MM.1S (cell line): ENCODE data around the gene IGFL1.
"Not testable (repeated sequence)": the region's sequence is repeated elsewhere in the genome, so short reads cannot be mapped to it uniquely, and the experiment has no call there.

Experiments used
- DNase-seq: peaks from one replicate; pipeline ENCODE4 v3.0.0-alpha.2; 2015
- H2AFZ ChIP-seq: fragments of 300-600 bp; sonication (generic); 2 replicates; pipeline ENCODE4 v1.6.0; 2016; ENCODE audit warnings: antibody characterized with exemption, low read length
- H3F3A ChIP-seq: fragments of 300-600 bp; sonication (generic); 2 replicates; pipeline ENCODE4 v1.6.1; 2016; ENCODE audit warnings: mild to moderate bottlenecking, antibody characterized with exemption, low read length, moderate library complexity, mixed read lengths; ENCODE audit not compliant: insufficient read depth
- H3K27ac ChIP-seq: fragments of 300-600 bp; sonication (generic); 2 replicates; pipeline ENCODE4 v1.5.1; 2016; ENCODE audit warnings: mild to moderate bottlenecking, low read length
- H3K27me3 ChIP-seq: fragments of 300-600 bp; sonication (generic); replicated peaks from 2 replicates; pipeline ENCODE4 v1.6.0; 2016; ENCODE audit warnings: low read length; ENCODE audit not compliant: insufficient read depth
- H3K36me3 ChIP-seq: fragments of 300-600 bp; sonication (generic); replicated peaks from 2 replicates; pipeline ENCODE4 v1.6.1; 2016; ENCODE audit warnings: mild to moderate bottlenecking, low read length, mixed read lengths; ENCODE audit not compliant: insufficient read depth
- H3K4me1 ChIP-seq: fragments of 300-600 bp; sonication (generic); 2 replicates; pipeline ENCODE4 v1.6.1; 2016; ENCODE audit warnings: low read length, mixed read lengths
- H3K4me2 ChIP-seq: fragments of 300-600 bp; sonication (generic); 2 replicates; pipeline ENCODE4 v1.6.0; 2016; ENCODE audit warnings: low read depth, low read length
- H3K4me3 ChIP-seq: fragments of 300-600 bp; sonication (generic); 2 replicates; pipeline ENCODE4 v1.5.1; 2016; ENCODE audit warnings: low read length, mixed read lengths
- H3K79me2 ChIP-seq: fragments of 300-600 bp; sonication (generic); 2 replicates; pipeline ENCODE4 v1.6.1; 2016; ENCODE audit warnings: mixed run types, low read length, mixed read lengths
- H3K9ac ChIP-seq: fragments of 300-600 bp; sonication (generic); 2 replicates; pipeline ENCODE4 v1.6.1; 2016; ENCODE audit warnings: low read length, mixed read lengths
- H3K9me2 ChIP-seq: fragments of 300-600 bp; sonication (generic); replicated peaks from 2 replicates; pipeline ENCODE4 v1.6.1; 2016; ENCODE audit warnings: mild to moderate bottlenecking, low read length, mixed read lengths; ENCODE audit not compliant: insufficient read depth
- H3K9me3 ChIP-seq: fragments of 300-600 bp; sonication (generic); replicated peaks from 2 replicates; pipeline ENCODE4 v1.6.1; 2016; ENCODE audit warnings: mild to moderate bottlenecking, low read length, mixed read lengths; ENCODE audit not compliant: insufficient read depth
- H4K20me1 ChIP-seq: fragments of 300-600 bp; sonication (generic); 2 replicates; pipeline ENCODE4 v1.6.1; 2016; ENCODE audit warnings: mild to moderate bottlenecking, low read length, moderate library complexity, mixed read lengths; ENCODE audit not compliant: insufficient read depth
- EZH2 ChIP-seq: fragments of 300-600 bp; sonication (generic); optimal IDR thresholded peaks from 2 replicates; pipeline ENCODE3; 2017; ENCODE audit warnings: low read depth, mild to moderate bottlenecking, antibody characterized with exemption, low read length, mixed read lengths
- EZH2phosphoT487 ChIP-seq: fragments of 300-600 bp; sonication (generic); IDR thresholded peaks from 2 replicates; pipeline ENCODE4 v1.6.1; 2018; ENCODE audit warnings: antibody characterized with exemption, low read length
- TF ChIP-seq, protein P1 (sequence below): fragments of 300-600 bp; sonication (generic); IDR thresholded peaks from 2 replicates; pipeline ENCODE4 v1.5.1; 2016; ENCODE audit warnings: antibody characterized with exemption, low read length, mixed read lengths

Gene IGFL1

DNA sequence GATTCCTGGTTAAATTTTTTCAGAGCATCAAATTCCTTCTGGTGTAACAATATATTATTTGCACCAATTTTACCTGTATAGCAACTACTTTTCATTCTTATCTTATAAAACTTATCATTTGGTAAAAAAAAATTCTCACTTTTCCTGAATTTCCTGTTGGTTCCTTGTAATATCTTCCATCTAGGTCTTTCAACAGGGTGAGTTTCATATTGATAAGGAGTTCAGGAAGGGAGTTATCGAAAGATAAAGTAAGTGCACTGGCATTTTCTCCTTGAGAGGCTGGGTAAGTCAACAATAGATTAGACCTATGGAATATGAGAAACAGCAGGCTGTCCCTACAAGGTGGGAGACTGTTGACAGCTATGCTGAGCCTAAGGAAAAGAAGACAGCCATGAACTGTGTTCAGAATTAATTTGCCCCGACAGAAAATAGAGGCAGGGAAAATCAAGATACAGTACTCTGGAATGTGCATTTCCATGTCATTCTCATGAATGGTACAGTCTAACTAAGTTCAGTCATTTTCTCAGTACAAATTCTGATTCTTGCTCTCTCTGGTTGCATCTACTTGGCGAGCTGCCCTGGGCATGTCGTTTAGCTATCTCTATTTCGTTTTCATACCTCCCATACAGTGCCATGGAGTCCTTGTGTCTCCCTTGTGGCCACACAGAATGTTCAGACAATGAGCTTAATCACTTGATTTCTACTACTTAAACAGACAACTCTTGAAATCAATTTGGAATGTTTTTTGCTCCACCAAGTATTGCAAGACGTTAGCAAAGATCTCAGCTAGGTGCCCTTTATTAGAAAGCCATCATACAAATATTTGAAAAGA lies 9.9 kb downstream of the IGFL1 start:
- TF ChIP-seq, protein P1, sequence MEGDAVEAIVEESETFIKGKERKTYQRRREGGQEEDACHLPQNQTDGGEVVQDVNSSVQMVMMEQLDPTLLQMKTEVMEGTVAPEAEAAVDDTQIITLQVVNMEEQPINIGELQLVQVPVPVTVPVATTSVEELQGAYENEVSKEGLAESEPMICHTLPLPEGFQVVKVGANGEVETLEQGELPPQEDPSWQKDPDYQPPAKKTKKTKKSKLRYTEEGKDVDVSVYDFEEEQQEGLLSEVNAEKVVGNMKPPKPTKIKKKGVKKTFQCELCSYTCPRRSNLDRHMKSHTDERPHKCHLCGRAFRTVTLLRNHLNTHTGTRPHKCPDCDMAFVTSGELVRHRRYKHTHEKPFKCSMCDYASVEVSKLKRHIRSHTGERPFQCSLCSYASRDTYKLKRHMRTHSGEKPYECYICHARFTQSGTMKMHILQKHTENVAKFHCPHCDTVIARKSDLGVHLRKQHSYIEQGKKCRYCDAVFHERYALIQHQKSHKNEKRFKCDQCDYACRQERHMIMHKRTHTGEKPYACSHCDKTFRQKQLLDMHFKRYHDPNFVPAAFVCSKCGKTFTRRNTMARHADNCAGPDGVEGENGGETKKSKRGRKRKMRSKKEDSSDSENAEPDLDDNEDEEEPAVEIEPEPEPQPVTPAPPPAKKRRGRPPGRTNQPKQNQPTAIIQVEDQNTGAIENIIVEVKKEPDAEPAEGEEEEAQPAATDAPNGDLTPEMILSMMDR = no peak
- TF ChIP-seq EZH2 (no peak), EZH2phosphoT487 (no peak)
- Histone ChIP-seq H3K4me3 (no peak overlapping the region), H3K9me3 (no peaks in the 10 kb centered on the region), H2AFZ (no peak overlapping the region), H3K4me1 (no peaks in the 10 kb centered on the region), H3K79me2 (no peaks in the 10 kb centered on the region), H3K9me2 (no peaks in the 10 kb centered on the region), H3K27me3 (peaks cover 86% of the 10 kb centered on the region), H4K20me1 (no peaks in the 10 kb centered on the region), H3F3A (no peaks in the 10 kb centered on the region), H3K4me2 (no peak overlapping the region), H3K9ac (no peak overlapping the region), H3K27ac (no peak overlapping the region), H3K36me3 (no peaks in the 10 kb centered on the region)
- no peak for DNase-seq

DNA sequence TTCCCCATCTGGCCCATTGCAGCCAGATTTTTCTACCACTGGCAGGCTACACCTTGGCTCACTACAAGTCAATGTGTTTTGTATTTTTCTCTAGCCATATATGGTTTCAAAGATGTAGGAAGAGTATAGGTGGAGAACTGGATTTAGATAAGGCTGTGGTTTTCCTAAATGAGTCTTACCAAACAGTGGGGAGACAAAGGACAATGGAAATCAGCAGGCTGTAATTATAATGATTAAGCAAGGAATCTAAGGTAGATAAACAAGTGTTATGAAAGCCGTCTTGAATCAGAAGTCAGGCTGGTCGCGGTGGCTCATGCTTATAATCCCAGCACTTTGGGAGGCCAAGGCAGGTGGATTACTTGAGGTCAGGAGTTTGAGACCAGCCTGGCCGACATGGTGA lies 11.2 kb downstream of the IGFL1 start:
- Histone ChIP-seq H4K20me1 (no peaks in the 10 kb centered on the region), H3K9me2 (no peaks in the 10 kb centered on the region), H3K9ac (no peak overlapping the region), H3K4me1 (no peaks in the 10 kb centered on the region), H3K9me3 (no peaks in the 10 kb centered on the region), H3K4me2 (no peak overlapping the region), H3K79me2 (no peaks in the 10 kb centered on the region), H3K4me3 (no peak overlapping the region), H3K27ac (no peak overlapping the region), H3K27me3 (peaks cover 83% of the 10 kb centered on the region), H3F3A (no peaks in the 10 kb centered on the region), H3K36me3 (no peaks in the 10 kb centered on the region), H2AFZ (no peak overlapping the region)
- no peak for DNase-seq
- TF ChIP-seq, protein P1 = no peak
- TF ChIP-seq EZH2phosphoT487 (no peak), EZH2 (no peak)

DNA sequence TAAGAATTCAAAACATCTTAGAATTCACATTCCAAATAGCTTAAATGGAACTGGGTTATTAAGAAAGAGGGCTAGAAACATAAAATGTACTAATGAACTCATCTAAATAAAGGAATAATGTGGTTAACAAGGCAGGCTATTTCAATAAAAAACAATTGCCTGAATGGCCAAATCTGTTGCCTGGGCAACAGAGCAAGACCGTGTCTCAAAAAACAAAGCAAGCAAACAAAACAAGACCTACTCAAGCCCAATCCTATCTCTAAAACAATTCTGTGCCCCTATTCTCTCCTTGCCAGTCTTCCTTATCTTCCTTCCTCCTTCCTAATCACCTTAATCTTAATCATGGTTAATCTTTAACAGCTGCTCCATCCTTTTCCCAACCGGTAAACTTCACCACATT lies 12.1 kb downstream of the IGFL1 start:
- Histone ChIP-seq H3K79me2 (no peaks in the 10 kb centered on the region), H3K4me2 (no peak overlapping the region), H2AFZ (no peak overlapping the region), H3K9me3 (no peaks in the 10 kb centered on the region), H3K9ac (no peak overlapping the region), H3K27ac (no peak overlapping the region), H3K27me3 (peaks cover 83% of the 10 kb centered on the region), H3K4me1 (no peaks in the 10 kb centered on the region), H3K9me2 (no peaks in the 10 kb centered on the region), H4K20me1 (no peaks in the 10 kb centered on the region), H3K36me3 (no peaks in the 10 kb centered on the region), H3F3A (no peaks in the 10 kb centered on the region), H3K4me3 (no peak overlapping the region)
- no peak for TF ChIP-seq EZH2phosphoT487
- no peak for TF ChIP-seq EZH2
- TF ChIP-seq, protein P1 = no peak
- DNase-seq = no peak

DNA sequence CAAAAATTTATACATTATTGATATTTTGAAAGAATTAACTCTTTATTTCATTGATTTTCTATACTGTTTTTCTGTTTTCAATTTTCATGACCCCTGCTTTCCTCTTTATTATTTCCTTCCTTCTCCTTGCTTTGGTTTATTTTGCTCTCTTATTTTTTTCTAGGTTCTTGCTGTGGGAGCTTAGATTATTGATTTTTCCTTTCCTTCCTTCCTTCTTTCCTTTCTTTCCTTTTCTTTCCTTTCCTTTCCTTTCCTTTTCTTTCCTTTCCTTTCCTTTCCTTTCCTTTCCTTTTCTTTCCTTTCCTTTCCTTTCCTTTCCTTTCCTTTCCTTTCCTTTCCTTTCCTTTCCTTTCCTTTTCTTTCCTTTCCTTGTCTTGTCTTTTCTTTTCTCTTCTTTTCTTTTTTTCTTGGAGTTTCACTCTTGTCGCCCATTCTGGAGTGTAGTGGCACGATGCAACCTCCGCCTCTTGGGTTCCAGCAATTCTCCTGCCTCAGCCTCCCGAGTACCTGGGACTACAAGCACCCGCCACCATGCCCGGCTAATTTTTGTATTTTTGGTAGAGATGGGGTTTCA lies 13.6 kb downstream of the IGFL1 start:
- not testable (repeated sequence) for H3K4me1 ChIP-seq, H3K9ac ChIP-seq, H3K4me3 ChIP-seq, H3K79me2 ChIP-seq, DNase-seq, H3K9me2 ChIP-seq, H4K20me1 ChIP-seq, H3K27ac ChIP-seq, H3K9me3 ChIP-seq, H2AFZ ChIP-seq, H3K4me2 ChIP-seq, H3K36me3 ChIP-seq, H3F3A ChIP-seq
- peaks cover 84% of the 10 kb centered on the region for H3K27me3 ChIP-seq
